Activated effector memory CD4-positive, alpha-beta T cell treated with anti-CD3 and anti-CD28 coated beads, Interleukin-2, amount 50 U/mL, for 16 hours (primary cell): Measurements from ENCODE around the gene SMCHD1.
A peak's percentile ranks its signal among the peaks of the same experiment; 100 is the strongest.

Experiments
- DNase-seq: peaks from one replicate; pipeline ENCODE4 v3.0.0-alpha.2; 2020

SMCHD1 gene

GRCh38 chr18:2655178-2655953 is at the start of gene SMCHD1:
SMCHD1 (plus strand) TSS chr18:2655726; CDS start chr18:2656076, 350 bp downstream.
- DNase-seq: peak; percentile 97

GRCh38 chr18:2606335-2606734 is 49.2 kb upstream of the SMCHD1 start:
- no peak for DNase-seq

- DNase-seq: no peak
These were observed 45.9 kb upstream of the SMCHD1 start for GRCh38 chr18:2609604-2610003.

DNA sequence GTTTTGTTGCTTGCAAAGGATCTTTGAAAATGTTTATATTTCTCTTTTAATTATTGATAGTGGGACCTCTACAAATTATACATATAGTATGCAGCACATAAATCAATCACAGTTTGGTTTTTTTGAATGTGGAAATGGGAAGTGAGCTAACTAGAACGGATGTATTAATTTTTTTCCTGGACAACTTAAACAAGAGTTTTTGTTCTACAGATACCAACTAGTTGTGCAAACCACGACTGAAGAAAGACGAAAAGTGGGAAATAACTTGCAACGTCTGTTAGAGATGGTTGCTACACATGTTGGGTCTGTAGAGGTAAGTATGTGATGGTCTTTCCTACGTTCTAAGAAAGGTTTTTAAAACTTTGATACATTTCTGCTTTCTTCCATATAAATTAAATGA is 45.0 kb upstream of the SMCHD1 start:
- DNase-seq: no peak

DNA sequence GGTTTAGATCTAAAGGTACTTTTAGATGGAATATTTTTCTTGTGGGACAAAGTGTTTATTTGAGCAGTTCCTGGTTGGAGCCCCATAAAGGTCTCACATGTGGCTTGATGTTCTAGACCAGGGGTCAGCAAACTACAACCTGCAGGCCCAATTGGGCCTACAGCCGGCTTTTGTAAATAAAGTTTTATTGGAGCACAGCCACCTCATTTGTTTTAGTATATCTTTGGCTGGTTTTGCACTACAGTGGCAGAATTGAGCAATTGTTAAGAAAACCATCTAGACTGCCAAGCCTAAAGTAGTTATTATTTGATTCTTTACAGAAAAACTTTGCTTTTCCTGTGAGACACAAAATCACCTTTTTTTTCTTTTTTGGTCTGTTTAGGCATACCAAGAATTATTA is 42.5 kb upstream of the SMCHD1 start:
- DNase-seq: no peak

GRCh38 chr18:2617401-2617998 is 38.0 kb upstream of the SMCHD1 start:
- no peak for DNase-seq

- no peak for DNase-seq
These were observed 37.5 kb upstream of the SMCHD1 start for GRCh38 chr18:2618009-2618408.

GRCh38 chr18:2625217-2625616 is 30.3 kb upstream of the SMCHD1 start:
- DNase-seq: no peak

DNA sequence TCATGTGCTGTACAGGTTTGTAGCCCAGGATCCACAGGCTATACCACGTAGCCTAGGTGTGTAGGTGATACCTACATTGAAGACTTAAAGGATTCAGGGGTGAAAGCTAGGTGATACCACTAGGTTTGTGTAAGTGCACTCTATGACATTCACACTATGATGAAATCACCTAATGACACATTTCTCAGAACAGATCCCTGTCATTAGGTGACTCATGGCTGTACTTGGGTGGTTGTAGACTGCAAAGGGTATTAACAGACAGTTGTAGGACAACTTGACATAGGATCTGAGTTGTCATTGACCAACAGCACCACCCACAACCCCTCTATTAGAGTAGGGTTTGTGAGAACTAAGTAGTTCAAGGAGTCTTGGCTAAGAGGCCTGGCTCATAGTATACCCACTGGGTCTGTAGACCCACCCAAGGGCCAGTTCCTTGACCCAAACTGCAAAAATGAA is 27.7 kb upstream of the SMCHD1 start:
- DNase-seq: no peak

- DNase-seq: no peak
These were observed 26.5 kb upstream of the SMCHD1 start for GRCh38 chr18:2629003-2629402.

GRCh38 chr18:2635586-2635985 is 19.9 kb upstream of the SMCHD1 start:
- DNase-seq: no peak

GRCh38 chr18:2636126-2636631 is 19.3 kb upstream of the SMCHD1 start:
- DNase-seq: no peak

DNA sequence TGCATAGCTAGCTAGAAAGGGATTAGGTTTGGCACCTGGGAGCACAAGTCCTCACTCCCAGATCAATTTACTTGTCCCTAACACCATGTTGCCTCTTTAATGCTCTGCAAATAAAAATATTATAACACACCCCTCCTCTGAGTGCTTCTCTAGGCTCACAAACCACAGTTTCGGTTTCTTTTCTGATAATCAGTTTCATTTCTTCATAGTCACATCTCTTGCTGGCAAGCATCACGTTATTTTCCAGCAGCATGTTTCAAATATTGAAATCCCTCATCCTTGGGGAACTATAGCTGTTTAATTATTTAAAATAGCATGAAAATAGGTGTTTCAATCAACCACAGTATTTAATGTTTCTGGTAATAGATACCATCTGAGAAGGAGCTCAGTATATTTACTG is 13.9 kb upstream of the SMCHD1 start:
- no peak for DNase-seq

GRCh38 chr18:2642771-2643170 is 12.8 kb upstream of the SMCHD1 start:
- no peak for DNase-seq

GRCh38 chr18:2644535-2644934 is 11.0 kb upstream of the SMCHD1 start:
- DNase-seq: no peak

GRCh38 chr18:2651981-2652380 is 3.5 kb upstream of the SMCHD1 start:
- no peak for DNase-seq

DNA sequence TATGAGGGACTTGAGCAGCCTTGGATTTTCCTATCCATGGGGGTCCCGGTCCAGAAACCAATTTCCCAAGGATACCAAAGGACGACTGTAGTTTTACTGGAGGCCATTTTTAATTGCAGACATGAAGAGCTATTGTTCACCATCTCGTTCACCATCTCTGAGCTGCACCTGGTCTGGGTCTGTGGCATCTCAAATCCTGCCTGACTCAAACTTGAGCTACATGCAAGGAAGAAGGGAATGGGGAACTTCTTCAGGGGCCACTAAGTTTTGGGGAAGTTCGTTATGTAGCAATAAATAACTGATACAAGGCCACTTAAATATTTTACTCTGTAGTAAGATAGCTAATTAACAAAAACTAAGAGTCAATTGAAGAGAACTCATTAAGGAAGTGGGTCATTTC is 2.1 kb upstream of the SMCHD1 start:
- DNase-seq: no peak

DNA sequence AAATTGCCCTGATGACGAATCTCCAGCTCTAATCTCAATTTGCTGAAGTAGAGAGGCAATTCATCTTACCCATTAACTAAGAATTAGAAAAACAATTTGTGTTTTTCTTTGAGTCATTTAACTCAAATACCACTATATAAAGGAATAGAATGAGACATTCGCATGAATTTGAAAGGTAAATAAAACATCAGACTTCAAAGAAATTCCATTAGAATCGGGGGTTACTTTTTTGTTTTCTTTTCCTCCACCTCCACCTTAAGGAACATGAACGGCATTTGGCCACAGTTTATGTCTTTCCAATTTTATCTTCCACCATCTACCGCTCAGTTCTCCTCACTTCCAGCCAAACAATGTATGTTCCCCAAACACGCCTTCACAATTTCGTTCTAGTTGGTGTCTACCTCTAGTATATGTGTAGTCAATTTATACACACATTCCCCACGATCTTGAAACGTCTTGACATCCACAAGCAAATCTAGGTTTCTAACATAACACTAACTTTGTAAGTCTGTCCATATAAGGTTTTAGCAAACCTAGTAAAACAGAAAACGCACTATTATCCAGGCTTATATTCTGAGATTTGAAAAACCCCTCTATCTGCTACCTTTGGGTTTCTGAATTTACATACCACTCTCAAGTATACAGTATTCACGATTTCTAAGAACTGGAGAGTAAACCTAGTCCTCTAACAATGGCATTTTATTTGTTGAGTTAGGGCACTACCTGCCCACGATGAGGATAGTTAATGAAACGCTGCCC is 1.2 kb upstream of the SMCHD1 start:
- no peak for DNase-seq

- peak; percentile 92 for DNase-seq
These were observed 673 bp upstream of the SMCHD1 start for GRCh38 chr18:2654928-2655177.

- no peak for DNase-seq
These were observed 369 bp downstream of the SMCHD1 start for GRCh38 chr18:2655954-2656236.

DNA sequence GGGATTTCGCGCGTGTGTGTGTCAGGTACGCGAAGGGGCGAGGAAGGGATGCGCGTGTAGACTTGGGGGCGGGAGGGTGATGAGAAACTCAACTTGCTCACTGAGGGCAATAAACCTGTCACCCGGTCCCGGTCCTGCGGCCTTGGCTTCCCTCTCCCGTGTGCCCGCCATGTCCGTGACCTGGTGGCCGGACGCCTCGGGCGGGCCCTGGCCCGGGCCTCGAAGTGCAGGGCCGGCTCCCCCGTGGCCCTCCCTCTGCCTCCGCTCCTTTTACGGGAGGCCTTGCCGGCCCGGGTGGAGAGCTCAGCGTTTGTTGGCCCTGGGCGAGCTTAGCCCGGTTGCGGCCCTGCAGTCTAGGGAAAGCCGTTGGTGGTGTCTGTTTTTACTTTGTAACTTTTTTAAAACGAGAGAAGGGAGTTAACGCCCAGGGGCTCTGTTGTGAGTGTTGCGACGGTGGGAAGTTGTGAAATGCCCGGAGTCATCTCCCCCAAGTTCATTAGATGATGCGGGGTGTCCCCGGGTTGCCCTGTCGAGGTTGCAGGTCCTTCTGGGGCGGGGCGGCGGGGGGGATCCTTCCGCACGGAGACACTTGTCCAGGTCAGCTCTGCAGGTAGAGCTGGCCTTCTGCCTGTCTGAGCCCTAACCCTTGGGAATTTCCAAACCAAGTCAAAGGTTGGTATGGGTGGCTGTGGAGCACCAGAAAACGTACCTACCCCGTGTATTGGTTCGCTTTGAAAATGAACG is 883 bp downstream of the SMCHD1 start:
- peak; percentile 83 for DNase-seq

GRCh38 chr18:2656981-2657512 is 1.5 kb downstream of the SMCHD1 start:
- no peak for DNase-seq

- no peak for DNase-seq
These were observed 2.4 kb downstream of the SMCHD1 start for GRCh38 chr18:2657788-2658458.
